ENCODE results near the gene AK6. TPM values are rescaled to one million over a fixed set of nuclear protein-coding genes. Genes with fewer than 3 reads are reported as not detected.
A peak's percentile ranks its signal among the peaks of the same experiment; 100 is the strongest.
"Not testable (repeated sequence)": the region's sequence is repeated elsewhere in the genome, so short reads cannot be mapped to it uniquely, and the experiment has no call there.

The AK6 gene
- 24.4 and 35.3 TPM in 2 replicates for polyA plus RNA-seq (2014; cell fraction: cytosol; rRNA removed)
- 33.4 and 42.2 TPM in 2 replicates for polyA plus RNA-seq (2014; cell fraction: nucleus; rRNA removed)

DNA sequence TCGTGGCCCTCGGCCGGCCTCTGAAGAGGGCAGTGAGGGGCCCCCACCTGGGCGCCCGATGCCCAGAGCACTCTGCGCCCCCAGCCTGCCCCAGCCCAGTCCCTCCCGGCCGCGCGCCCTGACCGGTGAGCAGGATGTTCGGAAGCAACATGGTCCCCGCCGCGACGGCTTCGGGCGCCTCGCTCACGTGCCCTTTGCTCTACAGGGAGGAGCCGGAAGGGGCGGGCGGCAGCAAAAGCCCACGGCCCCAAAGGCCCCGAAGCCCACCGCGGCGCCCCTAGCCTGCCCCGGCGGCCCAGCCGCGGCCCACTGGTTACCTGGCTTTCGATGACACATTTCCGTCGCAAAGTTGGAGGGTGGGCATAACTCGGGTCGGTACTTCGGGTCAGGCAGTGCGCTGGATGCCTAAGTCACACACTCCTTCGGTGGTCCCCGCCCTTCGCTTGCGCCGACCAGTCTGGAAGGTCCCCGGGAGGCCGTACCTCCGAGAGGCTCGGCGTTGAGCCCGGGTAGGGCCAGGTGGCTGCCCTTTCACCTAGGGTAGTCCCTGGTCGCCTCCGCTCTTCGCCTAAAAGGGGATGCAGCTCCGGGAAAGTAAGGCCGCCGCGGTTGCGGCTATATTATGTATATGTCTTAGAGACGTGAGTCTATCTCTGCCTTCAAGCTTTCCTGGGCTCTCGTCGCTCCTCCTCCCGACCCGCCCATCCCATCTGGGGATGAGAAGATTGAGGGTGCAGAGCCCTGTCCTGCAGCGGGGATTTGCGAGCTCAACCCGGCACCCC is at the start of gene AK6, which contains the start of the genes RAD17 and TAF9:
Gene AK6, minus strand, starts transcription at position 181 of the 782 bp plus-strand sequence. Its CDS starts 30 bp downstream, at position 151.
Gene RAD17, plus strand, starts transcription at position 479 of the 782 bp plus-strand sequence. CDS start 2,391 bp downstream, outside the sequence.
Gene TAF9, minus strand, starts transcription at position 181 of the 782 bp plus-strand sequence. CDS start 3,783 bp downstream, outside the sequence.
- peak; percentile 94 for DNase-seq (ENCODE audit: low spot score)

DNA sequence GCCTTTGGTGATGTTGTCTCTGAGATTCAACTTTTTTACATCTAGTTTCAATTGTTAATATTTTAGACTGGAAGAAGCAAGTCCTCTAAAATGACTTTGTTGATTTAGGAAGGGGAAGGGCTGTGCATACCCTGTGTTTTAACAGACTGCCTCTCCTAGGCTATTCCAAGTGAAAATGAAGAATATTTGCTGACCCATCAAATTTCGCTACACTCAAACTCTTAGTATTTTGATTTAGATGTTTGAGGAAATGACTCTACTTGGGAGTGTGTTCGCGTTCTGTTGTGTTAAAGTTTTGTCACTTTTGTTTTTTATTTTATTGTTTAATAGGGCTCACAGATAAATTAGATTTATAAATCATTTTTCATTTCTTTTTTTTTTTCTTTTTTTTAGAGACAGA is 49.2 kb upstream of the AK6 start:
- DNase-seq (ENCODE audit: low spot score): no peak

DNA sequence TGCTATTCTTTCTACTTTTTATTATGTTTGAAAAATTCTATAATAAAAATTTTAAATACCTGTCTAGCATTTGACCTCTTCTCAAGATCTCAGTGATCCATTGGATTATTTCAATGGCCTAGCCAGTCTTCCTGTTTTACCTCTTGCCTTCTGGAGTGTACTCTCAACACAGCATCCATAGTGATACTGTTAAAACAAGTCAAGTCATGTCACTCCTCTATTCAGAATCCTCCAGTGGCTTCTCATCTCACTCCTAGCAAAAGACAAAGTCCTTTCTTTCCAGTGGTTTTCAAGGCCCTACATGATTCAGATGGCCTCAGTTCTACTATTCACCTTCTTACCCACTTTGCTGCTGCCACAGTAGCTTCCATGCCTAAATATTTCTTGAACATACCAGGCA is 47.4 kb upstream of the AK6 start:
- DNase-seq (ENCODE audit: low spot score): no peak

DNA sequence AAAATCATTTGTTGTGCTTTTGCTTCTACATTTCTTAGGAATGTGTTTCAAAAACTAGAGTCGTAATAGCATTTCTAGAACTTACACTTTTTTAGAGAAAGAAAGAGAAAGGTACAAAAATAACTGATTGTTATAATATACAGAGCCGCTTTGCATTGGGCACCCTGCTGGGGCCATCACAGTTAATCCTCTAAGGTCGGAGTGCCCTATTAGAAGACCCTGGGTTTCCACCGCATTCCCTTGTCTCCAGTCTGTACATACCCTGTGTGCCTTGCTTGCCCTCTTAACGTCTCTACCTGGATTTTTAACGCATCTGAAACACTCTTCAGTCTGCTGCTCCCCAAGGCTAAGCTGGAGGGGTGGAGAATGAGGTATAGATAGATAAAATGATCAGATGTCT is 46.9 kb upstream of the AK6 start:
- DNase-seq (ENCODE audit: low spot score): no peak

GRCh38 chr5:69415584-69415958 is 46.3 kb upstream of the AK6 start:
- no peak for DNase-seq (ENCODE audit: low spot score)

- DNase-seq (ENCODE audit: low spot score): no peak
Measured at GRCh38 chr5:69414885-69415583, 45.7 kb upstream of the AK6 start, which contains the start of gene MARVELD2. Gene MARVELD2 (plus strand): TSS chr5:69415116. CDS start chr5:69419386, 4,270 bp downstream.

DNA sequence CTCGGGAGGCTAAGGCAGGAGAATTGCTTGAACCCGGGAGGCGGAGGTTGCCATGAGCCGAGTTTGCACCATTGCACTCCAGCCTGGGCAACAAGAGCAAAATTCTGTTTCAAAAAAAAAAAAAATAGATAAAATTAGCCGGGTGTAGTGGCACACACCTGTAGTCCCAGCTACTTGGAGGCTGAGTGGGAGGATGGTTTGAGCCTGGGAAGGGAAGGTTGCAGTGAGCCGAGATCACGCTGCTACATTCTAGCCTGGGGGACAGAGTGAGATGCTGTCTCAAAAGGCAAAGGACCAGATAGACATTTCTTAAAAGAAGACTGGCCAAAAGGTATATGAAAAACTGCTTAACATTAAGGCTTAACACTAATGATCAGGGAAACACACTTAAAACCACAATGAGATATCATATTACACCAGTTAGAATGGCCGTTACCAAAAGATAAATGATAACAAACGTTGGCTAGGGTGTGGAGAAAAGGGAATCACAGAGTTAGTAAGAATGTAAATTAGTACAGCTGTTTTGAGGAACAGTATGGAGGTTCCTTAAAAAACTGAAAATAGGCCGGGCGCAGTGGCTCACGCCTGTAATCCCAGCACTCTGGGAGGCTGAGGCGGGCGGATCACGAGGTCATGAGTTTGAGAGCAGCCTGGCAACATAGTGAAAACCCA is 35.5 kb upstream of the AK6 start:
- DNase-seq (ENCODE audit: low spot score): no peak

DNA sequence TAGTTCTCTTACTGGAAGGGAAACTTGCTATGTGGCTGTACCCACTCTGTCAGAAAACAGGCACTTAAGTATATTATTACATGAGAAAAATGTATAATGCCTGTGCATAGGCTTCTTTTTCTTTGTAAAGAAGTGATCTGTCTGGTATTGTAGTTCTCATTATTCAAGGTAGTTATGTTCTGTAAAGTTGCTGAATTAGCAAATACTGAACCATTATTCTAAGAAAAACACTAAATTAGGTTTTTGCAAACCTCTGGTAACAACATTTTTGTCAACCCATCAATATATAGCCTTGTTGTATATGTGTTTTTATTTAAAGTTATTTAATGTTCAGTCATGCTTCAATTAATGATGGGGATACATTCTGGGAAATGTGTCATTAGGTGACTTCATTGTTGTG is 9.1 kb upstream of the AK6 start:
- DNase-seq (ENCODE audit: low spot score): no peak

DNA sequence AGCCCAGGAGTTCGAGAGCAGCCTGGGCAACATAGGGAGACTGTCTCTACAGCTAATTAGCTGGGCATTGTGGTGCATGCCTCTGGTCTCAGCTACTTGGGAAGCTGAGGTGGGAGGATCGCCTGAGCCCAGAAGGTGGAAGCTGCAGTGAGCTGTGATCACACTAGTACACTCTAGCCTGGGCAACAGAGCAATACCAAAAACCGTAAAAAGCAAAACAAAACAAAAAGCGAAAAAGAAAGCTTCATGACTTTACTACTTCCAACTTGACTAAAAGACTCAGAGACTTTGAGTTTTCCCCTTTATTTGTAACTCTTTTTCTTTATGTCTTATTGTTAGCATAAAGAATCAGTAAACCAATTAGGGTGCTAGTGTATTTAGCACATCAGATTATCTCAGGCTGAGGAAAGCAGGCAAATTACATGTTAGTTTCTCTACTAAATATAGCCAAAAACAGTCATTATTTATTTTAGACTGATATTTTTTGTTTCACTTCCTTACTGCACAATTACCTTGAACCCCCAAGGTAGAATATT is 5.7 kb upstream of the AK6 start:
- no peak for DNase-seq (ENCODE audit: low spot score)

GRCh38 chr5:69372394-69372793 is 3.1 kb upstream of the AK6 start:
- DNase-seq (ENCODE audit: low spot score): no peak

DNA sequence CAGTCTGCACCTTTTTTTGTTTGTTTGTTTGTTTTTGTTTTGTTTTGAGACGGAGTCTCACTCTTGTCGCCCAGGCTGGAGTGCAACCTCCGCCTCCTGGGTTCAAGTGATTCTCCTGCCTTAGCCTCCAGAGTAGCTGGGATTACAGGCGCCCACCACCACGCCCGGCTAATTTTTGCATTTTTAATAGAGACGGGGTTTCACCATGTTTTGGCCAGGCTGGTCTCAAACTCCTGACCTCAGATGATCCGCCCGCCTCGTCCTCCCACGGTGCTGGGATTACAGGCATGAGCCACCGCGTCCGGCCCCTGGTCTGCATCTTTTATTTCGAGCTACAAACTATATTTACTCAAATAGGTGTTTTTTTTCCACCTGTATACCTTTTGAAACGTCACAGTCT is 1.0 kb upstream of the AK6 start:
- not testable (repeated sequence) for DNase-seq (ENCODE audit: low spot score)

DNA sequence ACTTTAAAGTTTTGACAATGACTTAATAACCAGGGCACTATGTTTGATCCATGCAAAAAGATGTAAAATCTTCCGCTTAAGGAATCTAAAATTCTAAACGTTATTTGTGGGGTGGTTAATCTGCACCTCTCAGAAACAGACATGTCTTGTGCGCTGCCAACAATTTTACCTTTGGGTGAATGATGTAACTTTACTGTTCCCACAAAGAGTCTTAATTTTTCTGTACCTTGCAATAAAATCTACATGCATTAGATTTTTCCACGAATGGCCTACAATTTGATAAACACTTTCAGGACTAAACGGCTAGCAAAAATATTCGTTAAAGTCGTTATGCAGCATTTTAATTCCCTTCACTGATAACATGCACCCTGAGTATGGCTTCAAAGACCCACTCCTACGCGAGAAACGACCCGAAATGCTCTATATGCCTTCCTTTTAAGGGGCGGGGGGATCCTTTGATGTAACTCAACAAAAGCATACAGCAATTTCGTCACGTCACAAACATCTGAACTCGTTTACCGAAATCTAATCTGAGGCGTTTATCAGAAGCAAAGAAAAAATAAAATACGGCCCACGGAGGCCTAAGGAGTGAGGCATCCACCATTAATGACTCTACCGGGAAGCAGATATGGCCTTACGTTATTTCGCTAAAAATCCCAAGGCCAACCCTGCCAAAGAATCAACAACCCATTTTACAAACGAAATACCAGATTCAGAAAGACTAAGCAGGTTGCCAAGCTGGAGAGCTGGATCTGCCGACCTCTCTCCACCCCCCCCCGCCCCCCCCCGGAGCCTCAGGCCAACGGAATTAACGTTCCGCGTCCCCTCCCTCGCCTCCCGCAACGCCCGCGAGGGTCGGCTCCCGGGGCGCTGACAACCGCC is 621 bp downstream of the AK6 start:
- peak; percentile 45 for DNase-seq (ENCODE audit: low spot score)

DNA sequence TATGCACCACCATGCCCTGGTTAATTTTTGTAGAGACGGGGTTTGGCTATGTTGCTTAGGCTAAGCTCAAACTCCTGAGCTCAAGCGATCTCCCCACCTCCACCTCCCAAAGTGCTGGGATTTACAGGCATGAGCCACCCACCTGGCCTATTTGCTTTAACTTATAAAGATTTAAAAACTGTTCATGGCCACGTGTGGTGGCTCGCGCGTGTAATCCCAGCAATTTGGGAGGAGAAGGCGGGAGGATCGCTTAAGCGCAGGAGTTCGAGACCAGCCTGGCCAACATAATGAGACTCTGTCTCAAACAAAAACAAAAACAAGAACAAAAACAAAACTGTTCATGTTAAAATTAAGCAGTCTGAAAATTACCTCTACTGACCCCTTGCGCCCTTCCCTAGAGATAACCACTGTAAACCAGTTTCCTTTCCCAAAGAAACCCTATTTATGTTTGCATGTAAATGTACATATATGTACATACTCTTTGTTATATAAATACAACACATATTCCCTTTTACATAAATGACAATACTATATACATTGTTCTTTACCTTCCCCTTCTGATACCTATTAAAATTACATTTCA is 1.5 kb downstream of the AK6 start:
- DNase-seq (ENCODE audit: low spot score): no peak

DNA sequence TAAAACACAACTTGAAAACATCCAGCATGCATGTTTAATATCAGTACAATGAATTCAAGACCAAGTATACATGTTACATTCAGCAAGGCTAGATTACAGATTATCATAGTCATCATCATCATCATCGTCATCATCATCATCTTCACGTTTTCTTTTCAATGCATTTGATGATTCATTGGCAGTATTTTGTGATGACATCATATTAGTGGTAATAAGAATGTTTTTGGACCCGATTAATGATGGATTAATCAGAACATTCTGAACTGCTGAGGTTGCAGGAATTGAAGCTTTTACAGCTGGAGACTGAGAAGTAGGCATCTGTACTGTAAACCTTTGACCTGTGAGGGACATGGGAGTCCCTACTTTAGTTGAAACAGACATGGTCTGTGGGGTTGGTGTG is 4.5 kb downstream of the AK6 start:
- DNase-seq (ENCODE audit: low spot score): no peak

GRCh38 chr5:69364414-69364813 is 4.9 kb downstream of the AK6 start:
- DNase-seq (ENCODE audit: low spot score): peak; percentile 15

- DNase-seq (ENCODE audit: low spot score): no peak
Measured at GRCh38 chr5:69360442-69360841, 8.9 kb downstream of the AK6 start.

- no peak for DNase-seq (ENCODE audit: low spot score)
Measured at GRCh38 chr5:69359699-69360098, 9.6 kb downstream of the AK6 start.

GRCh38 chr5:69350664-69351063 is 18.7 kb downstream of the AK6 start:
- DNase-seq (ENCODE audit: low spot score): no peak

DNA sequence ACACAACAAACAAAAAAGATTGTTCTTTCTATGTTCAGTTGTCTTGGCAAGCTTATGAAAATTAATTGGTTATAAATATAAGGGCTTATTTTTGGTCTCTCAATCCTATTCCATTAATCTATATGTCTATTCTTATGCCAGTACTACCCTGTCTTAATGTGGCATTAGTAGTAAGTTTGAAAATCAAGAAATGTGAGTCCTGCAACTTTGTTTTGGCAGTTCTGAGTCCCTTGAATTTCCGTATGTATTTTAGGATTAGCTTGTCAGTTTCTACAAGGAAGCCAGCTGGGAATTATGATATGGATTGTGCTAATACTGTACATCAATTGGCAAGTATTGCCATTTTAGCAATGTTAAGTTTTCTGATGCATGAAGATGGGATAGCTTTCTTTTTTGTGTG is 26.2 kb downstream of the AK6 start:
- DNase-seq (ENCODE audit: low spot score): no peak

GRCh38 chr5:69341520-69342161 is 27.7 kb downstream of the AK6 start:
- DNase-seq (ENCODE audit: low spot score): no peak
